Umbilical cord (tissue), 2 donors: Measurements from ENCODE around the gene PAFAH1B2. TPM values are rescaled to one million over a fixed set of nuclear protein-coding genes. Genes with fewer than 3 reads are reported as not detected.

Source experiments
- DNase-seq: peaks from one replicate; pipeline ENCODE4 v3.0.0-alpha.2; 2015; ENCODE audit warnings: low spot score
- total RNA-seq: library from RNA; depleted of rRNA; stranded (reverse); fragments of >200 nt; gene quantifications from one replicate; pipeline ENCODE4 v1.2.3, GENCODE V29; 2014; ENCODE audit warnings: low replicate concordance; ENCODE audit not compliant: insufficient read depth

Gene PAFAH1B2
- total RNA-seq, 1 donor from 2014 or later = 117 TPM

- no peak for DNase-seq
Measured at GRCh38 chr11:117187799-117188481, 43.9 kb downstream of the PAFAH1B2 start.

DNA sequence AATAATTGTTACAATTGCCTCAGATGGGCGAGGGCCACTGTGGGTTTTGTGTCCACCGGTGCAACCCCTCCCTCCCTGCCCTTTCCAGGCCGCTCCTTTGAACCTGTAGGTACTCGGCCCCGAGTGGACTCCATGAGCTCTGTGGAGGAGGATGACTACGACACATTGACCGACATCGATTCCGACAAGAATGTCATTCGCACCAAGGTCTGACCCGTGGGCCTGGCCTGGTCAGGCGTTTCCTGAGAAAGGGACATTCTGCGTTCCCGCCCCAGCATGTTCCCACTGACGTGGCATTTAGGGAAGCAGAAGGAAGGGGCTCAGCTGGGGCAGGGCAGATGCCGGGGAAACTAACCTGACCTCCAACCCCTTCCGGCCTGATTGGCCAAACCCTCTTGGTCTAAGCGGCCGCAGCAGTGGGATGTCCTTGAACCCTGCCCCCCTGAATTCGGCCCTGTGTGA, 44.6 kb downstream of the PAFAH1B2 start:
- no peak for DNase-seq

GRCh38 chr11:117189191-117189940, 45.3 kb downstream of the PAFAH1B2 start:
- no peak for DNase-seq

GRCh38 chr11:117189941-117190544, 46.0 kb downstream of the PAFAH1B2 start:
- DNase-seq = no peak

DNA sequence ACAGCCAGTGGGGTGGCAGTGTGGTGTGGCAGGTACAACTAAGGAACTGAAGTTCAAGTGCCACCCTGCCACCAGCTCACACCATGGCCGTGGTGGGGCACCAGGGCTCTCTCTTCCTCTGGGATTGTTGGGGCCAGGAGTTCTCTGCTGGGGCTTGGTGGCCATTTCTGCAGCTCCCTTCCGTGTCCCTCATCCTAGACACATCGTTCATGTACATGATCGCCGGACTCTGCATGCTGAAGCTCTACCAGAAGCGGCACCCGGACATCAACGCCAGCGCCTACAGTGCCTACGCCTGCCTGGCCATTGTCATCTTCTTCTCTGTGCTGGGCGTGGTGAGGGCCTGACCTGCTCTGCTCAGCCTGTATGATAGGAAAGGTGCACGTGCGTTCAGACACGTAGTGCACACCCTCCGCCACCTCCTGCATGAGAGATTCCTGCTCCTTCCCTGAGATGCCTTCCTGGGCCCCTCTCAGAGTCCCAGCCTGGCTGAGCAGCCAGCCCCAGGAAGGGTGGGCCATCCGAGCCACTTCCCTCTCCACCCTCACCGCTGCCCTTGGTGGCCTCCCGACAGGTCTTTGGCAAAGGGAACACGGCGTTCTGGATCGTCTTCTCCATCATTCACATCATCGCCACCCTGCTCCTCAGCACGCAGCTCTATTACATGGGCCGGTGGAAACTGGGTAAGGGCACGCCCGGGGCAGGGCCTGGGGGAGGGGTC, 47.8 kb downstream of the PAFAH1B2 start:
- DNase-seq = no peak

DNA sequence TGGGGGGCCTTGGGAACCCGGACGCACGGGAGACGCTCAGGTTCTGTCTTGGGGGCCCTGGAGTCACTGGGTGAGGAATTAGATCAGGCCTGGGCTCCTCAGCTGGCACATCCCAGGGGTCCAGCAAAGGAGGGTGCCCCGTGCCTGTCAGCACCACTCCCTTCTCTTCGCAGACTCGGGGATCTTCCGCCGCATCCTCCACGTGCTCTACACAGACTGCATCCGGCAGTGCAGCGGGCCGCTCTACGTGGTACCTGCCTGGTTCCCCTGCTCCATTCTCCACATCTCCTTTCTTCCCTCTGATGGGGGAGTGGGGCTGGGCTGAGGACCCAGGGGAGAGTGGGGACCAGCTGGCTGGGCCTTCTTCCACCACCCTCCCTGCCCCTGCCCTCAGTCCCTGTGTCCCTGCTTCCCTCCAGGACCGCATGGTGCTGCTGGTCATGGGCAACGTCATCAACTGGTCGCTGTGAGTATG, 48.4 kb downstream of the PAFAH1B2 start:
- DNase-seq = no peak

GRCh38 chr11:117193130-117194020, 49.3 kb downstream of the PAFAH1B2 start:
- DNase-seq = no peak

DNA sequence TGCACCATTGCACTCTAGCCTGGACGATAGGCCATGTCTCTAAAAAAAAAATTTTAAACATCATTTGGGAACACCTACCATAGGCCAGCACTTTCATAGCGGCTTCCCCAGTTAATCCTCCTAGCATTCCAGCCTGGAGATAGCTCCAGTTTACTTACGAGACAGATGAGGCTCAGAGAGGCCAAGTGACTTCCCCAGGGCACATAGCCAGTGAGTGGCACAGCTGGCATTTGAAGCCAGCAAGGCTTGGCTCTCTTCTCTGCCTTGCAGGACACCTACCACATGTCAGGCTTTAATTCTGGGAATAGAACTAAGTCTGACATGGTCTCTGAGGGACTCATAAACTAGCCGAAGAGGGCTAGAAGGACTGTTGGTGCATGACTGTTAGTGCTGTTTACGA, 50.2 kb downstream of the PAFAH1B2 start:
- no peak for DNase-seq

DNA sequence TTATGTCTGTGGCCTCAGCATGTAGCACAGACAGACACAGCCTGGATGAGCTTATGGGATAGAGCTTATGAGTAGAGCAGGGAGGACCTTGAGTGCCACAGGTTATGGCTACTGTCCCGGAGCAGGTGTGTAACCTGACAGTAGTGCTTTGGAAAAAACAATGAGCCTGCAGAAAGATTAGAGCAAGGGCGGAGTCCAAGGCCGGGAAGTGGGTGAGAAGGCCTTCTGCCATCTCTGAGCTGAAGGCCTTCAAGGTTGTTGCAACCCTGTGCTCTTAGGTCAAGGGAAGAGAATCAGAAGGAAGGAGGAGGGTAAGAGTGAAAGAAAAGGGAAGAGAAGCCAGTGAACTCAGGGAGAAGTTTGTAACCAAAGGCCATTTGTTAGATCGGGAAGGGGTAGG, 51.2 kb downstream of the PAFAH1B2 start:
- no peak for DNase-seq

DNA sequence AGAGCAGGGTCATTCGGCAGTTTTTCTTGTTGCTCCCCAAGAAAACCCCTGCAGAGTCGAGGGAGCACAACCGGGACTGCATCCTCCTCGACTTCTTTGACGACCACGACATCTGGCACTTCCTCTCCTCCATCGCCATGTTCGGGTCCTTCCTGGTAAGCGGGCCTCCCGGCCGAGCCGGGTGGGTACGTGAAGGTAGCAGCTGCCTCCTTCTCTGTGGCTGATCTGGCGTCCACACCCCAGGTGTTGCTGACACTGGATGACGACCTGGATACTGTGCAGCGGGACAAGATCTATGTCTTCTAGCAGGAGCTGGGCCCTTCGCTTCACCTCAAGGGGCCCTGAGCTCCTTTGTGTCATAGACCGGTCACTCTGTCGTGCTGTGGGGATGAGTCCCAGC, 51.7 kb downstream of the PAFAH1B2 start:
- no peak for DNase-seq

- DNase-seq = no peak
Measured at GRCh38 chr11:117197006-117197405, 52.9 kb downstream of the PAFAH1B2 start.

GRCh38 chr11:117197516-117198456, 53.7 kb downstream of the PAFAH1B2 start:
- peak; percentile 57 for DNase-seq

GRCh38 chr11:117198613-117199012, 54.5 kb downstream of the PAFAH1B2 start:
- DNase-seq = no peak

GRCh38 chr11:117199053-117199915, 55.2 kb downstream of the PAFAH1B2 start, which contains the start of gene TAGLN:
Gene TAGLN, plus strand, starts transcription at chr11:117199370. Its CDS starts 3,644 bp downstream, at chr11:117203014.
- DNase-seq = peak; percentile 96

GRCh38 chr11:117199916-117200812, 56.1 kb downstream of the PAFAH1B2 start:
- DNase-seq = peak; percentile 37

- DNase-seq = peak; percentile 44
Measured at GRCh38 chr11:117200813-117201657, 56.9 kb downstream of the PAFAH1B2 start.
